PC-9 (cell line): ENCODE measurements around the gene PIKFYVE. TPM values are rescaled to one million over a fixed set of nuclear protein-coding genes. Genes with fewer than 3 reads are reported as not detected.

Experiments used
- BruUV-seq: library from RNA; stranded (reverse); fragments of 400-500 nt; replicated peaks from 2 replicates; lab custom pipeline; 2021; lab: Mats Ljungman, UMichigan
- CTCF ChIA-PET: fragments of 300-600 bp; sonication (Branson Sonifier 250); formaldehyde crosslinking; loops from one replicate; lab custom pipeline; 2022; ENCODE audit warnings: antibody characterized with exemption; lab: Charles Lee
- POLR2A ChIA-PET: fragments of 300-600 bp; sonication (Branson Sonifier 250); formaldehyde crosslinking; loops from one replicate; lab custom pipeline; 2022; ENCODE audit warnings: antibody characterized with exemption; ENCODE audit not compliant: unreplicated experiment; lab: Charles Lee
- DNase-seq, 2 experiments: peaks; one replicate each; pipeline versions ENCODE4 v3.0.0 to v3.0.0-alpha.2; 2015 to 2022; ENCODE audit warnings: mixed read lengths in 1 of 2
- H2AFZ ChIP-seq: fragments of 200-600 bp; sonication (generic); 2 replicates; pipeline ENCODE4 v1.8.1; 2017; ENCODE audit warnings: antibody characterized with exemption
- H3F3A ChIP-seq: fragments of 200-600 bp; sonication (generic); 2 replicates; pipeline ENCODE4 v1.8.1; 2017; ENCODE audit warnings: antibody characterized with exemption, mild to moderate bottlenecking, low read depth; ENCODE audit not compliant: insufficient read depth
- H3K27ac ChIP-seq: fragments of 200-600 bp; sonication (generic); 2 replicates; pipeline ENCODE4 v1.6.1; 2016; ENCODE audit warnings: mixed run types
- H3K27me3 ChIP-seq: fragments of 200-600 bp; sonication (generic); 2 replicates; pipeline ENCODE4 v1.6.1; 2016; ENCODE audit warnings: low read depth, mixed run types; ENCODE audit not compliant: insufficient read depth
- H3K36me3 ChIP-seq: fragments of 200-600 bp; sonication (generic); 2 replicates; pipeline ENCODE4 v1.6.1; 2016; ENCODE audit warnings: low read depth, mixed run types
- H3K4me1 ChIP-seq: fragments of 200-600 bp; sonication (generic); replicated peaks from 2 replicates; pipeline ENCODE4 v1.6.1; 2016; ENCODE audit warnings: mixed run types; ENCODE audit not compliant: insufficient read depth
- H3K4me2 ChIP-seq: fragments of 200-600 bp; sonication (generic); 2 replicates; pipeline ENCODE4 v1.6.1; 2017; ENCODE audit warnings: mixed run types
- H3K4me3 ChIP-seq: fragments of 200-600 bp; sonication (generic); 2 replicates; pipeline ENCODE4 v1.6.1; 2016; ENCODE audit warnings: mixed run types
- H3K79me2 ChIP-seq: fragments of 200-600 bp; sonication (generic); 2 replicates; pipeline ENCODE4 v1.6.1; 2017; ENCODE audit warnings: low read depth, mixed run types
- H3K9me2 ChIP-seq: fragments of 200-600 bp; sonication (generic); 2 replicates; pipeline ENCODE4 v1.8.1; 2017; ENCODE audit warnings: mild to moderate bottlenecking; ENCODE audit not compliant: insufficient read depth
- H3K9me3 ChIP-seq: fragments of 200-600 bp; sonication (generic); 2 replicates; pipeline ENCODE4 v1.8.1; 2016; ENCODE audit warnings: low read depth; ENCODE audit not compliant: insufficient read depth
- H4K20me1 ChIP-seq: fragments of 200-600 bp; sonication (generic); 2 replicates; pipeline ENCODE4 v1.8.1; 2017; ENCODE audit not compliant: insufficient read depth
- CTCF ChIP-seq: fragments of 200-600 bp; sonication (generic); conservative IDR thresholded peaks from 2 replicates; pipeline ENCODE4 v1.6.1; 2017; ENCODE audit warnings: mixed run types, antibody characterized with exemption, mild to moderate bottlenecking, moderate library complexity
- EZH2 ChIP-seq: fragments of 200-600 bp; sonication (generic); IDR thresholded peaks from 2 replicates; pipeline ENCODE4 v1.8.0; 2017; ENCODE audit warnings: antibody characterized with exemption, low read depth
- intact Hi-C: fragments of 100-400 bp; cut with micrococcal nuclease; formaldehyde crosslinking; loops from one replicate; pipeline ENCODE4 v1.10.0; 2022; ENCODE audit not compliant: unreplicated experiment
- total RNA-seq: library from RNA; stranded (reverse); gene quantifications from 2 replicates; pipeline ENCODE4 v1.2.3, GENCODE V29; 2021

Gene PIKFYVE
- total RNA-seq, 1 experiment from 2014 or later: 14.6 TPM

GRCh38 chr2:208224802-208225201 lies 41.3 kb upstream of the PIKFYVE start:
- Histone ChIP-seq H3K4me3 (no peak overlapping the region), H3K79me2 (no peaks in the 10 kb centered on the region), H3F3A (no peaks in the 10 kb centered on the region), H3K9me3 (no peaks in the 10 kb centered on the region), H3K9me2 (no peaks in the 10 kb centered on the region), H4K20me1 (no peaks in the 10 kb centered on the region), H3K36me3 (no peaks in the 10 kb centered on the region), H3K4me1 (peaks cover 9% of the 10 kb centered on the region), H3K27ac (no peak overlapping the region), H2AFZ (no peak overlapping the region), H3K4me2 (no peak overlapping the region), H3K27me3 (no peaks in the 10 kb centered on the region)
- intact Hi-C loops: no loop called here
- POLR2A ChIA-PET: no interaction called here
- peak; percentile 30 to 61 for DNase-seq
- TF ChIP-seq CTCF (no peak), EZH2 (no peak)
- CTCF ChIA-PET: no interaction called here
- BruUV-seq: no TSS peak

GRCh38 chr2:208227581-208228232 lies 38.3 kb upstream of the PIKFYVE start:
- Histone ChIP-seq H3K36me3 (no peaks in the 10 kb centered on the region), H2AFZ (no peak overlapping the region), H3K4me1 (no peaks in the 10 kb centered on the region), H3K27me3 (no peaks in the 10 kb centered on the region), H3K4me3 (no peak overlapping the region), H3F3A (no peaks in the 10 kb centered on the region), H3K4me2 (no peak overlapping the region), H3K27ac (no peak overlapping the region), H3K79me2 (no peaks in the 10 kb centered on the region), H4K20me1 (no peaks in the 10 kb centered on the region), H3K9me2 (no peaks in the 10 kb centered on the region), H3K9me3 (no peaks in the 10 kb centered on the region)
- ChIA-PET POLR2A (interaction anchor here (0.7 kb wide), 1 partner anchor 19 kb away, joined by 6 read pairs; no protein-coding TSS in a partner anchor), CTCF (no interaction called here)
- TF ChIP-seq EZH2 (no peak), CTCF (no peak)
- intact Hi-C loops: no loop called here
- no TSS peak for BruUV-seq
- DNase-seq: no peak

GRCh38 chr2:208228476-208228875 lies 37.6 kb upstream of the PIKFYVE start:
- intact Hi-C loops: no loop called here
- CTCF ChIA-PET: no interaction called here
- POLR2A ChIA-PET: interaction anchor here (0.7 kb wide), 1 partner anchor 18 kb away, joined by 6 read pairs; no protein-coding TSS in a partner anchor
- Histone ChIP-seq H3K27me3 (no peaks in the 10 kb centered on the region), H3F3A (no peaks in the 10 kb centered on the region), H3K4me3 (no peak overlapping the region), H2AFZ (no peak overlapping the region), H3K27ac (no peak overlapping the region), H3K9me3 (no peaks in the 10 kb centered on the region), H4K20me1 (no peaks in the 10 kb centered on the region), H3K4me2 (no peak overlapping the region), H3K4me1 (no peaks in the 10 kb centered on the region), H3K36me3 (no peaks in the 10 kb centered on the region), H3K9me2 (no peaks in the 10 kb centered on the region), H3K79me2 (no peaks in the 10 kb centered on the region)
- TF ChIP-seq CTCF (no peak), EZH2 (no peak)
- DNase-seq: no peak
- BruUV-seq: no TSS peak
